Caco-2 (cell line): ENCODE data around the gene ZNF440. TPM values are rescaled to one million over a fixed set of nuclear protein-coding genes. Genes with fewer than 3 reads are reported as not detected.
"Not testable (repeated sequence)": the region's sequence is repeated elsewhere in the genome, so short reads cannot be mapped to it uniquely, and the experiment has no call there.

Experiments
- BruUV-seq: library from RNA; stranded (reverse); fragments of 400-500 nt; replicated peaks from 2 replicates; lab custom pipeline; 2021; lab: Mats Ljungman, UMichigan
- CTCF ChIA-PET: fragments of 300-600 bp; sonication (Branson Sonifier 250); formaldehyde crosslinking; loops from one replicate; lab custom pipeline; 2022; ENCODE audit warnings: antibody characterized with exemption; lab: Charles Lee
- POLR2A ChIA-PET: fragments of 300-600 bp; sonication (Branson Sonifier 250); formaldehyde crosslinking; loops from one replicate; lab custom pipeline; 2022; ENCODE audit warnings: antibody characterized with exemption; lab: Charles Lee
- DNase-seq, 2 experiments: peaks; one replicate each; pipeline versions ENCODE4 v3.0.0 to v3.0.0-alpha.2; 2020 to 2022
- H3K27me3 ChIP-seq: replicated peaks from 2 replicates; pipeline ENCODE4 v1.6.0; 2011; ENCODE audit warnings: low read length; ENCODE audit not compliant: control insufficient read depth, insufficient read depth
- H3K36me3 ChIP-seq: 2 replicates; pipeline ENCODE4 v1.5.1; 2011; ENCODE audit warnings: low read length; ENCODE audit not compliant: control insufficient read depth, insufficient read depth
- H3K4me1 ChIP-seq: fragments of 250-450 bp; sonication (Bioruptor Pico); 2 replicates; pipeline ENCODE4 v1.5.1; 2020; ENCODE audit warnings: mild to moderate bottlenecking
- H3K4me3 ChIP-seq: 2 replicates; pipeline ENCODE4 v1.5.1; 2011; ENCODE audit warnings: low read depth, mild to moderate bottlenecking, control low read depth, low read length
- H3K9me3 ChIP-seq: fragments of 250-450 bp; sonication (Bioruptor Pico); 2 replicates; pipeline ENCODE4 v1.5.1; 2020; ENCODE audit warnings: mild to moderate bottlenecking, moderate library complexity
- H3K27ac Mint-ChIP-seq: one replicate; pipeline ENCODE4 v1.8.0; 2022; ENCODE audit warnings: mixed read lengths; ENCODE audit not compliant: unreplicated experiment
- H3K27me3 Mint-ChIP-seq: one replicate; pipeline ENCODE4 v1.8.0; 2022; ENCODE audit warnings: mixed read lengths; ENCODE audit not compliant: insufficient read depth, unreplicated experiment
- H3K36me3 Mint-ChIP-seq: one replicate; pipeline ENCODE4 v1.8.0; 2022; ENCODE audit warnings: mild to moderate bottlenecking, mixed read lengths; ENCODE audit not compliant: insufficient read depth, unreplicated experiment
- H3K4me1 Mint-ChIP-seq: one replicate; pipeline ENCODE4 v1.8.0; 2022; ENCODE audit warnings: low read depth, mixed read lengths; ENCODE audit not compliant: unreplicated experiment
- H3K4me3 Mint-ChIP-seq: one replicate; pipeline ENCODE4 v1.8.0; 2022; ENCODE audit warnings: mild to moderate bottlenecking, moderate library complexity, mixed read lengths; ENCODE audit not compliant: unreplicated experiment
- H3K9me3 Mint-ChIP-seq: one replicate; pipeline ENCODE4 v1.8.0; 2022; ENCODE audit warnings: mixed read lengths; ENCODE audit not compliant: unreplicated experiment
- intact Hi-C: fragments of 100-400 bp; cut with micrococcal nuclease; formaldehyde crosslinking; loops from one replicate; pipeline ENCODE4 v1.10.0; 2022; ENCODE audit not compliant: unreplicated experiment
- total RNA-seq: library from RNA; stranded (reverse); gene quantifications from 2 replicates; pipeline ENCODE4 v1.2.3, GENCODE V29; 2022
- TF ChIP-seq, protein P1 (sequence below), 2 experiments: fragments of 200-600 bp in 1 of 2; IDR thresholded peaks; 1 replicate in 1 of 2; 2 replicates in 1 of 2; pipeline versions ENCODE4 v1.5.1 to v1.8.0; 2011 to 2022; ENCODE audit warnings: antibody characterized with exemption in 1 of 2, control low read depth in 1 of 2, inconsistent platforms in 1 of 2, low read depth in 1 of 2, low read length in 1 of 2, mild to moderate bottlenecking in 1 of 2, moderate library complexity in 1 of 2; ENCODE audit not compliant: insufficient read depth in 1 of 2, severe bottlenecking in 1 of 2, unreplicated experiment in 1 of 2

ZNF440 gene
- total RNA-seq, 1 experiment from 2014 or later, result 13.4 TPM

DNA sequence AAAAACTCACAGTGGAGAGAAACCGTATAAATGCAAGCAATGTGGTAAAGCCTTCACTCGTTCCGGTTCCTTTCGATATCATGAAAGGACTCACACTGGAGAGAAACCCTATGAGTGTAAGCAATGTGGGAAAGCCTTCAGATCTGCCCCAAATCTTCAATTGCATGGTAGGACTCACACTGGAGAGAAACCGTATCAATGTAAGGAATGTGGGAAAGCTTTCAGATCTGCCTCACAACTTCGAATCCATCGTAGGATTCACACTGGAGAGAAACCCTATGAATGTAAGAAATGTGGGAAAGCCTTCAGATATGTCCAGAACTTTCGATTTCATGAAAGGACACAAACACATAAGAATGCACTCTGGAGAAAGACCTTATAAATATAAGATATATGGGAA, 54.1 kb downstream of the ZNF440 start:
- no peaks in the 10 kb centered on the region for H3K4me1 Mint-ChIP-seq
- H3K27me3 Mint-ChIP-seq, result no peaks in the 10 kb centered on the region
- intact Hi-C loops, result no loop called here
- Histone ChIP-seq H3K36me3 (no peaks in the 10 kb centered on the region), H3K9me3 (peaks cover 11% of the 10 kb centered on the region), H3K27me3 (no peaks in the 10 kb centered on the region), H3K4me1 (no peaks in the 10 kb centered on the region), H3K4me3 (no peak overlapping the region)
- H3K4me3 Mint-ChIP-seq, result no peak overlapping the region
- no TSS peak for BruUV-seq
- H3K27ac Mint-ChIP-seq, result no peak overlapping the region
- ChIA-PET POLR2A (no interaction called here), CTCF (no interaction called here)
- peaks cover 14% of the 10 kb centered on the region for H3K9me3 Mint-ChIP-seq
- no peak for DNase-seq
- TF ChIP-seq, protein P1, sequence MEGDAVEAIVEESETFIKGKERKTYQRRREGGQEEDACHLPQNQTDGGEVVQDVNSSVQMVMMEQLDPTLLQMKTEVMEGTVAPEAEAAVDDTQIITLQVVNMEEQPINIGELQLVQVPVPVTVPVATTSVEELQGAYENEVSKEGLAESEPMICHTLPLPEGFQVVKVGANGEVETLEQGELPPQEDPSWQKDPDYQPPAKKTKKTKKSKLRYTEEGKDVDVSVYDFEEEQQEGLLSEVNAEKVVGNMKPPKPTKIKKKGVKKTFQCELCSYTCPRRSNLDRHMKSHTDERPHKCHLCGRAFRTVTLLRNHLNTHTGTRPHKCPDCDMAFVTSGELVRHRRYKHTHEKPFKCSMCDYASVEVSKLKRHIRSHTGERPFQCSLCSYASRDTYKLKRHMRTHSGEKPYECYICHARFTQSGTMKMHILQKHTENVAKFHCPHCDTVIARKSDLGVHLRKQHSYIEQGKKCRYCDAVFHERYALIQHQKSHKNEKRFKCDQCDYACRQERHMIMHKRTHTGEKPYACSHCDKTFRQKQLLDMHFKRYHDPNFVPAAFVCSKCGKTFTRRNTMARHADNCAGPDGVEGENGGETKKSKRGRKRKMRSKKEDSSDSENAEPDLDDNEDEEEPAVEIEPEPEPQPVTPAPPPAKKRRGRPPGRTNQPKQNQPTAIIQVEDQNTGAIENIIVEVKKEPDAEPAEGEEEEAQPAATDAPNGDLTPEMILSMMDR (IDR thresholded peaks at IDR 0.05; ENCODE audit: insufficient read depth in 1 of 2, low read depth in 1 of 2, low read length in 1 of 2, severe bottlenecking in 1 of 2, unreplicated experiment in 1 of 2), result no peak
- no peaks in the 10 kb centered on the region for H3K36me3 Mint-ChIP-seq

DNA sequence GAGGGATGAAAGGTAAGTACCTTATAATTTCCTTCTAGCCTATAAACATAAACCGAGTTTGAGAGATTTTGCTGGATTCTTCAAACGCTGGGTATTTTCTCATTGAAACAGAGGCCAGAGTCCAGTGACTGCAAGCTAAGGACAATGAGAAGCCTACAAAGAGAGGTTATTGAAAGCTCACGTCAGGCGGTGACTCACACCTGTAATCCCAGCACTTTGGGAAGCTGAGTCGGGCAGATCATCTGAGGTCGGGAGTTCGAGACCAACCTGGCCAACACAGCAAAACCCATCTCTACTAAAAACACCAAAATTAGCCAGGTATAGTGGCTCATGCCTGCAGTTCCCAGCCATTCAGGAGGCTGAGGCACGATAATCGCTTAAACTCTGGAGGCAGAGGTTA, 58.6 kb downstream of the ZNF440 start:
- H3K4me3 Mint-ChIP-seq, result no peak overlapping the region
- intact Hi-C loops, result no loop called here
- no peak overlapping the region for H3K27ac Mint-ChIP-seq
- peaks cover 14% of the 10 kb centered on the region for H3K9me3 Mint-ChIP-seq
- H3K4me1 Mint-ChIP-seq, result no peaks in the 10 kb centered on the region
- no peak for DNase-seq
- no TSS peak for BruUV-seq
- Histone ChIP-seq H3K9me3 (peaks cover 11% of the 10 kb centered on the region), H3K27me3 (no peaks in the 10 kb centered on the region), H3K4me1 (no peaks in the 10 kb centered on the region), H3K4me3 (no peak overlapping the region), H3K36me3 (no peaks in the 10 kb centered on the region)
- POLR2A ChIA-PET, result no interaction called here
- TF ChIP-seq, protein P1 (IDR thresholded peaks at IDR 0.05; ENCODE audit: insufficient read depth in 1 of 2, low read depth in 1 of 2, low read length in 1 of 2, severe bottlenecking in 1 of 2, unreplicated experiment in 1 of 2), result no peak
- H3K36me3 Mint-ChIP-seq, result no peaks in the 10 kb centered on the region
- no peaks in the 10 kb centered on the region for H3K27me3 Mint-ChIP-seq
- CTCF ChIA-PET, result no interaction called here

DNA sequence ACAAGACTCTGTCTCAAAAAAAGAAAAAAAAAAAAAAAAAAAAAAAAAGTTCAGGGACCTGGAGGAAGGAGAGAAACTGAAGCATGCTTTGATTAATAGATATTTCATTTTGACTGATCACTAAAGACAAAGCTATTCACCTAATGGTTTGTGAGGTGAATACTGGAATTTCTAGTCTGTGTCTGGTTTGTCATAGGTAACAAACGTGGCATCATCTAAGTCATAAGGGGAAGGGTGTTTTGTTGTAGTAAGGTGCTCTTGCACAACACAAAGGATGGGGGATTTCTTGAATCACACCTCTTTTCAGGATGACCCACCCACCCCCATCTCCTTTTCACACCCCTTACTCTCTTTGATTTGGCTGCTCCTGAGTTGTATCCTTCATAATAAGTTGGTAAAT, 59.7 kb downstream of the ZNF440 start:
- TF ChIP-seq, protein P1 (IDR thresholded peaks at IDR 0.05; ENCODE audit: insufficient read depth in 1 of 2, low read depth in 1 of 2, low read length in 1 of 2, severe bottlenecking in 1 of 2, unreplicated experiment in 1 of 2), result no peak
- DNase-seq, result no peak
- intact Hi-C loops, result no loop called here
- no peaks in the 10 kb centered on the region for H3K36me3 ChIP-seq
- H3K4me3 ChIP-seq, result no peak overlapping the region
- no peaks in the 10 kb centered on the region for H3K4me1 Mint-ChIP-seq
- H3K4me3 Mint-ChIP-seq, result no peak overlapping the region
- H3K4me1 ChIP-seq, result no peaks in the 10 kb centered on the region
- H3K9me3 Mint-ChIP-seq, result peaks cover 4% of the 10 kb centered on the region
- CTCF ChIA-PET, result no interaction called here
- H3K27ac Mint-ChIP-seq, result no peak overlapping the region
- H3K27me3 Mint-ChIP-seq, result no peaks in the 10 kb centered on the region
- no peaks in the 10 kb centered on the region for H3K27me3 ChIP-seq
- POLR2A ChIA-PET, result no interaction called here
- BruUV-seq, result no TSS peak
- H3K9me3 ChIP-seq, result peaks cover 7% of the 10 kb centered on the region
- no peaks in the 10 kb centered on the region for H3K36me3 Mint-ChIP-seq

DNA sequence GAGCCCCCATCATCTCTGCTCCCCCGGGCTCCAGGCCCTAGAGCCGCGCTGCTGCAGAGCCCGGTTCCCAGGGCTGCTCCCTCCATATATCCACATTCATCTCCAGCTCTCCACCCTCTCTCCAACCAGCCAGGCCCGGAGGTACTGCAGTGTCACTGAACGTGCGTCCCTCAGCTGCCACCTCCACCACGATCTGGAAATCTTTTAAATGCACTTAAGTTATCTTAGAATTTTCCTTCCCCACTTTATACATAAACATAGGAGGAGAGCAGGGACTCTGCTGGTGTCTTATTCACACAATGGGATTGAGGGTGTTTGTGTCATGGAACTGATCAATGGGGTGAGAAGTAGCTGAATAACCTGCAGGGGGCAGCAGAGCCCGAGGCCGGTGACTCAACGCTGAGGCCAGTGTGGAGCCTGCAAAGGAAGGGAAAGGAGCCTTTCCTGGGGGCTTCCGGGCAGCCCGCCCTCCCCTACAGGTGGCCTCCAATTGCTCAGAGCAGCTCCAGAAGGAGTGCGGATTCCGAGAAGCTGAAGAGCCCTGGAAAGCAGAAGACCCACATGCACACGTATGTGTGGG, 65.7 kb downstream of the ZNF440 start:
- H3K9me3 ChIP-seq, H3K27me3 Mint-ChIP-seq, H3K27me3 ChIP-seq, H3K4me3 Mint-ChIP-seq, H3K4me1 Mint-ChIP-seq, DNase-seq, H3K36me3 ChIP-seq, POLR2A ChIA-PET, H3K4me3 ChIP-seq, H3K27ac Mint-ChIP-seq, H3K4me1 ChIP-seq, BruUV-seq, H3K36me3 Mint-ChIP-seq: not testable (repeated sequence)
- H3K9me3 Mint-ChIP-seq, result peaks cover 34% of the 10 kb centered on the region
- intact Hi-C loops, result loop anchor here (5.0 kb wide), 1 partner anchor 158 kb away; the partner anchor contains the start of gene ZNF433
- CTCF ChIA-PET, result interaction anchor here (1.3 kb wide), 1 partner anchor 82 kb away, joined by 3 read pairs; no protein-coding TSS in a partner anchor
